ENCODE data around the gene MAST2. TPM values are rescaled to one million over a fixed set of nuclear protein-coding genes. Genes with fewer than 3 reads are reported as not detected.

The MAST2 gene
- total RNA-seq, 4 donors from 2014 or later = 18.8 to 22.2 (median 20.2) TPM

DNA sequence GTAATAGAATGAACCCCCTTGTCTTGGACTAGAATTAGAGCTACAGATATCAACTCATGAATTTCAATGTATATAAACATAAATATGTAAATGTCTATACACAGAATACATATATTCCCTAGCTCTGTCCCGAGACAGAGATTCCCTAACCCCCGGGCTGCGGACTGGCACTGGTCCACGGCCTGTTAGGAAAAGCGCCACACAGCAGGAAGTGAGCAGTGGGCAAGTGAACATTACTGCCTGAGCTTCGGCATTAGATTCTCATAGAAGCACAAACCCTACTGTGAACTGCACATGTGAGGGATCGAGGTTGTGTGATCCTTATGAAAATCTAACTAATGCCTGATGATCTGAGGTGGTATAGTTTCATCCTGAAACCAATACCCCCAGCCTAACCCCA is 277.8 kb downstream of the MAST2 start:
- Histone ChIP-seq H3K27ac (no peak overlapping the region), H3K27me3 (no peaks in the 10 kb centered on the region), H3K4me1 (peaks cover 0 to 6% of the 10 kb centered on the region in 2 donors), H3K4me3 (replicated peaks in 1 of 3) (no peak overlapping the region), H3K36me3 (no peaks in the 10 kb centered on the region), H3K9me3 (no peaks in the 10 kb centered on the region)
- DNase-seq = no peak
- TF ChIP-seq, protein P1, sequence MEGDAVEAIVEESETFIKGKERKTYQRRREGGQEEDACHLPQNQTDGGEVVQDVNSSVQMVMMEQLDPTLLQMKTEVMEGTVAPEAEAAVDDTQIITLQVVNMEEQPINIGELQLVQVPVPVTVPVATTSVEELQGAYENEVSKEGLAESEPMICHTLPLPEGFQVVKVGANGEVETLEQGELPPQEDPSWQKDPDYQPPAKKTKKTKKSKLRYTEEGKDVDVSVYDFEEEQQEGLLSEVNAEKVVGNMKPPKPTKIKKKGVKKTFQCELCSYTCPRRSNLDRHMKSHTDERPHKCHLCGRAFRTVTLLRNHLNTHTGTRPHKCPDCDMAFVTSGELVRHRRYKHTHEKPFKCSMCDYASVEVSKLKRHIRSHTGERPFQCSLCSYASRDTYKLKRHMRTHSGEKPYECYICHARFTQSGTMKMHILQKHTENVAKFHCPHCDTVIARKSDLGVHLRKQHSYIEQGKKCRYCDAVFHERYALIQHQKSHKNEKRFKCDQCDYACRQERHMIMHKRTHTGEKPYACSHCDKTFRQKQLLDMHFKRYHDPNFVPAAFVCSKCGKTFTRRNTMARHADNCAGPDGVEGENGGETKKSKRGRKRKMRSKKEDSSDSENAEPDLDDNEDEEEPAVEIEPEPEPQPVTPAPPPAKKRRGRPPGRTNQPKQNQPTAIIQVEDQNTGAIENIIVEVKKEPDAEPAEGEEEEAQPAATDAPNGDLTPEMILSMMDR (IDR thresholded peaks at IDR 0.05) = no peak
- TF ChIP-seq POLR2A (IDR thresholded peaks at IDR 0.05) = no peak
- intact Hi-C loops (cut with DNase I) = no loop called here
- WGBS, 2 donors = 83% methylated on average over 7 of the region's 7 CpGs

DNA sequence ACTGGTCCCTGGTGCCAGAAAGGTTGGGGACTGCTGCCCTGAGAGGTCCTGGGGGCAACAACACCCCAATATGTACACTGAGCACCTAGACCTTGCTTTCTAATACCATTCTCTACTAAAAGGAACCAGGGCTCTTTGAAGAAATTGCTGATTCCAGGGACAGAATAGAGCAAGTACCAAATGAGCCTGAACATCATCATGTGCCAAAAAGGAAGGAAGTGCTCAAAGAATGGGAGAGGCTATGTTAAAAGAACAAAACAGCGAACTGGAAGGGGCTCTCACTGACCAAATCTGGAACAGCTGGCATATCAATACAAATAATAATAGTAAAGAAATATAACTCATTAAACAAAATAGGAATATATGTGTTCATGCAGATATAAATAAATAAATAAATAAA is 278.2 kb downstream of the MAST2 start:
- DNase-seq = no peak
- TF ChIP-seq, protein P1 (IDR thresholded peaks at IDR 0.05) = no peak
- no peak for TF ChIP-seq POLR2A (IDR thresholded peaks at IDR 0.05)
- WGBS, 2 donors = 73 to 86% methylated on average over 1 of the region's 1 CpG
- Histone ChIP-seq H3K27ac (no peak overlapping the region), H3K4me3 (replicated peaks in 1 of 3) (no peak overlapping the region), H3K27me3 (no peaks in the 10 kb centered on the region), H3K9me3 (no peaks in the 10 kb centered on the region), H3K4me1 (peaks cover 0 to 2% of the 10 kb centered on the region in 2 donors), H3K36me3 (no peaks in the 10 kb centered on the region)
- intact Hi-C loops (cut with DNase I) = no loop called here

DNA sequence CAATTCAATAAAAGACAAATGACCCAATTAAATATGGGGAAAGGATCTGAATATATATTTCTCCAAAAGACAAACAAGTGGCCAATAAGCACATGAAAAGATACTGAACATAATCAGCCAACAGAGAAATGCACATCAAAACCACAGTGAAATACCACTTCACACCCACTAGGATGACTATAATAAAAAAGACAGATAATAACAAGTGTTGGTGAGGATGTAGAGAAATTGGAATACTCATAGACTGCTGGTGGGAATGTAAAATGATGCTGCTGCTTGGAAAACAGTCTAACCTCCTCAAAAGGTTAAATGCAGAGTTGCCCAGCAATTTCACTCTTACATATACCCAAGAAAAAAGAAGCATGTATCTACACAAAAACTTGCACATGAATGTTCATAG is 280.2 kb downstream of the MAST2 start:
- H3K4me3 ChIP-seq (replicated peaks in 1 of 3) = no peak overlapping the region
- no peak for DNase-seq
- intact Hi-C loops (cut with DNase I) = no loop called here
- TF ChIP-seq, protein P1 (IDR thresholded peaks at IDR 0.05) = no peak
- TF ChIP-seq POLR2A (IDR thresholded peaks at IDR 0.05) = no peak
- no peak overlapping the region for H3K27ac ChIP-seq
- H3K9me3 ChIP-seq = no peaks in the 10 kb centered on the region
- H3K36me3 ChIP-seq = no peaks in the 10 kb centered on the region
- H3K4me1 ChIP-seq = no peaks in the 10 kb centered on the region
- H3K27me3 ChIP-seq = no peaks in the 10 kb centered on the region

DNA sequence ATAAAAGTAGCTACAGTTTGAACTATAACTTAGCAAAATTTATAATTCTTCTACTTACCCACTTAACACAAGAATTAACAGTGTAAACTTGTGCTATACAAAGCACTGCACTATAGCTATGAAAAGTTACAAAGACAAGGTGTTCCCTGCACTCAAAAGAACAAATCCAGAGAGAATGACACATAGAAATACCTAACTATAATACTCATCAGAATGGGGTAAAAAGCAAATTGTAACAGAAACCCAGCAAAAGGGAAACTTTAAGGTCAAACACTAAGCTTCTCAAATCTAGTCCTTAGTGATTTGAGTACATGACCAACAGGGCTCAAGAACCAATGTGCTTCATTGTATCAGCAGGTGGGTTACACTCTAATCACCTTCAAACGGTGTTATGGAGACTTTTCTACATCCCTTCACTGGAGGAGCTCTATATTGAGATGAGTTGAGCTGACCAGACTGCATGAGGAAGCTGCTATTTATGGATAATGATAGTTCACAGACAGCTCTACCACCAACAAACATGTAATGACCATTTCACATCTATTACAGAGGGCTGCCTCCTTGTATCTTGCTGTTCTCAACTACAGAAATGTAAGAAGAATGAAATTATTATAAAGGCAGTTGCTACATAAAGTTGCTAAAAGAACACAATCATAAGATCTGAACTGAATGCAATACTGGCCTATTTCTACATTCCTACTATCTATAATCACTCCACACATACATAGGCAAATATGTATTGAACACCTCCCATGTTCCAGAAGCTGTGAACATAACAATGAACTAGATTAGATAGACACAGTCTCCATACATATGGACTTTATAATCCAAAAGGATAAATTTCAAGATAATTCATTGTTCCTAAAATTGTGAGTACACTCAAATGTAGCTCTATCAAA is 281.4 kb downstream of the MAST2 start:
- no peaks in the 10 kb centered on the region for H3K36me3 ChIP-seq
- no peaks in the 10 kb centered on the region for H3K9me3 ChIP-seq
- H3K27ac ChIP-seq = no peak overlapping the region
- intact Hi-C loops (cut with DNase I) = no loop called here
- DNase-seq = no peak
- H3K4me3 ChIP-seq (replicated peaks in 1 of 3) = no peak overlapping the region
- no peaks in the 10 kb centered on the region for H3K27me3 ChIP-seq
- TF ChIP-seq, protein P1 (IDR thresholded peaks at IDR 0.05) = no peak
- TF ChIP-seq POLR2A (IDR thresholded peaks at IDR 0.05) = no peak
- no peaks in the 10 kb centered on the region for H3K4me1 ChIP-seq
- WGBS, 2 donors = 82 to 89% methylated on average over 1 of the region's 1 CpG

Other genes with a start within 250 kb of the MAST2 start
- gene NASP, start 219.6 kb upstream of the MAST2 start, total RNA-seq = 10 to 100 TPM; 45.8 to 98.3 (median 75.1) TPM
- 1 to 10 TPM; 3.5 to 5.3 (median 3.8) TPM for gene CCDC17, start 179.6 kb upstream of the MAST2 start, total RNA-seq
- gene GPBP1L1, start 117.1 kb upstream of the MAST2 start, total RNA-seq = 100 to 1,000 TPM; 146 to 220 (median 176) TPM
- gene TMEM69, start 115.4 kb upstream of the MAST2 start, total RNA-seq = 10 to 100 TPM; 15.7 to 30.9 (median 25.7) TPM
- gene IPP, start 53.0 kb upstream of the MAST2 start, total RNA-seq = 10 to 100 TPM; 14.9 to 20.1 (median 17.8) TPM